B cell (primary cell): ENCODE results near the gene SYNJ1. TPM values are rescaled to one million over a fixed set of nuclear protein-coding genes. Genes with fewer than 3 reads are reported as not detected.

Experiments used
- ATAC-seq: fragments of 200-7000 bp; cut with Tn5 transposase; one replicate; pipeline ENCODE4 v1.10.0; 2021; ENCODE audit warnings: low read depth, mild to moderate bottlenecking, moderate number of reproducible peaks, moderate library complexity
- CTCF ChIA-PET: fragments of 350-600 bp; sonication (Branson Sonifier 250); formaldehyde crosslinking; loops from one replicate; lab custom pipeline; 2021; ENCODE audit warnings: antibody characterized with exemption, inconsistent platforms; lab: Charles Lee
- POLR2A ChIA-PET: fragments of 350-600 bp; sonication (Branson Sonifier 250); formaldehyde crosslinking; loops from one replicate; lab custom pipeline; 2021; ENCODE audit warnings: antibody characterized with exemption; lab: Charles Lee
- DNase-seq: peaks from one replicate; pipeline ENCODE4 v3.0.0; 2013
- H2AFZ ChIP-seq: 2 replicates; pipeline ENCODE4 v1.6.1; 2012; ENCODE audit warnings: mild to moderate bottlenecking, low read depth, low read length; ENCODE audit not compliant: insufficient read depth, poor library complexity, severe bottlenecking
- H3K27ac ChIP-seq, 2 donors: 1 replicate in 1 of 2; 2 replicates in 1 of 2; pipeline ENCODE4 v1.5.1; 2012 to 2013; ENCODE audit warnings: low read length in 2 of 2, mild to moderate bottlenecking in 2 of 2, moderate library complexity in 1 of 2
- H3K27me3 ChIP-seq, 4 experiments: fragments of 200-600 bp in 1 of 4; sonication (generic) in 1 of 4; replicated peaks in 1 of 4; 1 replicate in 2 of 4; 2 replicates in 2 of 4; pipeline versions ENCODE4 v1.6.1 to v1.7.0; 2013 to 2016; ENCODE audit warnings: low read length in 3 of 4, mild to moderate bottlenecking in 2 of 4, mixed read lengths in 1 of 4, moderate library complexity in 1 of 4; ENCODE audit not compliant: insufficient read depth in 4 of 4, control insufficient read depth in 3 of 4; ENCODE audit errors: control extremely low read depth in 1 of 4
- H3K36me3 ChIP-seq, 2 experiments: replicated peaks in 1 of 2; 1 replicate in 1 of 2; 2 replicates in 1 of 2; pipeline versions ENCODE4 v1.6.1 to v1.7.1; 2013; ENCODE audit warnings: low read length in 1 of 2; ENCODE audit not compliant: insufficient read depth in 2 of 2, control insufficient read depth in 1 of 2; ENCODE audit errors: control extremely low read depth in 1 of 2, extremely low read depth in 1 of 2
- H3K4me1 ChIP-seq, 2 donors: fragments of 200-600 bp in 1 of 2; sonication (generic) in 1 of 2; 1 replicate in 1 of 2; 2 replicates in 1 of 2; pipeline versions ENCODE4 v1.5.1 to v1.6.1; 2013 to 2017; ENCODE audit warnings: low read length in 2 of 2; ENCODE audit not compliant: control insufficient read depth in 2 of 2, insufficient read depth in 2 of 2
- H3K4me2 ChIP-seq: replicated peaks from 2 replicates; pipeline ENCODE3; 2012; ENCODE audit warnings: mild to moderate bottlenecking, low read depth, low read length; ENCODE audit not compliant: poor library complexity, severe bottlenecking
- H3K4me3 ChIP-seq, 5 experiments: fragments of 200-600 bp in 1 of 5; sonication (generic) in 1 of 5; 1 replicate in 3 of 5; 2 replicates in 2 of 5; pipeline versions ENCODE4 v1.5.1 to v1.7.0; 2011 to 2016; ENCODE audit warnings: low read length in 4 of 5, mild to moderate bottlenecking in 4 of 5, low read depth in 2 of 5, control low read depth in 1 of 5, moderate library complexity in 1 of 5; ENCODE audit not compliant: insufficient read depth in 1 of 5; ENCODE audit errors: control extremely low read depth in 1 of 5, extremely low read depth in 1 of 5
- H3K79me2 ChIP-seq: fragments of 200-600 bp; sonication (generic); one replicate; pipeline ENCODE4 v1.6.0; 2016; ENCODE audit warnings: low read length; ENCODE audit not compliant: control insufficient read depth, insufficient read depth
- H3K9ac ChIP-seq: fragments of 200-600 bp; sonication (generic); 2 replicates; pipeline ENCODE4 v1.6.1; 2017; ENCODE audit warnings: mild to moderate bottlenecking, low read length, moderate library complexity
- H3K9me3 ChIP-seq, 3 donors: one replicate each; pipeline versions ENCODE4 v1.6.1 to v1.7.1; 2013; ENCODE audit warnings: low read length in 2 of 3; ENCODE audit not compliant: control insufficient read depth in 2 of 3, insufficient read depth in 1 of 3; ENCODE audit errors: control extremely low read depth in 1 of 3
- H4K20me1 ChIP-seq: 2 replicates; pipeline ENCODE4 v1.6.0; 2012; ENCODE audit warnings: mild to moderate bottlenecking, low read length; ENCODE audit not compliant: insufficient read depth, control insufficient read depth, poor library complexity, severe bottlenecking
- H3K27ac Mint-ChIP-seq: one replicate; pipeline ENCODE4 v1.8.0; 2021; ENCODE audit warnings: mixed read lengths
- H3K27me3 Mint-ChIP-seq: one replicate; pipeline ENCODE4 v1.8.0; 2021; ENCODE audit warnings: mixed read lengths
- H3K4me1 Mint-ChIP-seq: one replicate; pipeline ENCODE4 v1.8.0; 2021; ENCODE audit warnings: mixed read lengths
- H3K4me3 Mint-ChIP-seq: one replicate; pipeline ENCODE4 v1.8.0; 2021; ENCODE audit warnings: mixed read lengths
- H3K9me3 Mint-ChIP-seq: one replicate; pipeline ENCODE4 v1.8.0; 2022; ENCODE audit warnings: mixed read lengths; ENCODE audit not compliant: insufficient read depth
- EZH2 ChIP-seq: IDR thresholded peaks from 2 replicates; pipeline ENCODE4 v1.6.1; 2012; ENCODE audit warnings: borderline replicate concordance, low read depth, mild to moderate bottlenecking, moderate library complexity, low read length; ENCODE audit not compliant: insufficient read depth, poor library complexity, severe bottlenecking
- WGBS: methylation state at CpG from one replicate; pipeline ENCODE4 v1.1.5; 2013; ENCODE audit warnings: missing lambda C conversion rate; ENCODE audit not compliant: insufficient coverage; 5-methylcytosine and 5-hydroxymethylcytosine counted together
- intact Hi-C: fragments of 100-400 bp; cut with micrococcal nuclease; formaldehyde crosslinking; loops from one replicate; pipeline ENCODE4 v1.10.0; 2022
- polyA plus RNA-seq: library from polyadenylated mRNA; depleted of rRNA; stranded (reverse); fragments of >200 nt; gene quantifications from 2 replicates; pipeline ENCODE4 v1.2.3, GENCODE V29; 2012
- total RNA-seq, 2 donors: library from RNA; stranded (reverse); fragments of 120-200 nt in 1 of 2; gene quantifications; 1 replicate in 1 of 2; 2 replicates in 1 of 2; pipeline versions ENCODE4 v1.2.3 to v1.2.4, GENCODE V29; 2013 to 2022
- TF ChIP-seq, protein P1 (sequence below): fragments of 200-600 bp; IDR thresholded peaks from one replicate; pipeline ENCODE4 v1.8.0; 2022; ENCODE audit warnings: antibody characterized with exemption, mild to moderate bottlenecking

The SYNJ1 gene
- total and polyA plus RNA-seq, 2 donors (not counting 1 experiment from before 2014, with no cell fraction given), result 2.2 to 9.4 TPM

DNA sequence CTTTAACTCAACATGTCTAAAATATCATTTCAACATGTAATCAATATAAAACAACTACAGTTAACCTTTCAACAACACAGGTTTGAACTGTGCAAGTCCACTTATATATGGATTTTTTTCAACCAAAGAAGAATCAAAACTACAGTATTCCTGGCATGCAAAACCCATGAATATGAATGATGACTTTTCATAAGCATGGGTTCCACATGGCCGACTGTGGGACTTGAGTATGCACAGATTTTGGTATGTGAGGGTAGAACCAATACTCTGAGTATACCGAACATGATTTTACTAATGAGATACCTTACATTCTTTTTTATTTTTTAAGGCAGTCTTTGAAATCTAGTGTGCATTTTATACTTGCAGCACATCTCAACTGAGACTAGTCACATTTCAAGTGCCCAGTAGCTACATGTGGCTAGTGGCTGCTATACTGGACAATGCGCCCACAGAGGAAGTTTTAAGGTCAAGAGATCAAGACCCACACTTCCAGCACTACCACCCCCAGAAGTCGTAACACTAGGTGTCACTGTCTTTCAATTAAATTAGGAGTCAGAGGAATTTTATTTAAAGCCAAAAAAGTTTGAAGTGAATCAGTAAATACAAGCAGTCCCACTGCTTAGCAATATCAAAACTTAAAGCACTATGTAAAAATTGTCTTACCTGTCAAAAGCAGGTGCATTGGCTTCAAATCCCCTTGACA, 40.0 kb downstream of the SYNJ1 start:
- Histone ChIP-seq H3K27me3 (no peaks in the 10 kb centered on the region), H3K9ac (no peak overlapping the region), H3K4me1 (no peaks in the 10 kb centered on the region), H3K4me3 (no peak overlapping the region), H3K9me3 (no peaks in the 10 kb centered on the region), H3K4me2 (no peak overlapping the region), H3K79me2 (no peaks in the 10 kb centered on the region), H3K27ac (no peak overlapping the region), H3K36me3 (peaks cover 0 to 4% of the 10 kb centered on the region in 2 experiments), H2AFZ (no peak overlapping the region), H4K20me1 (no peaks in the 10 kb centered on the region)
- no peak for TF ChIP-seq EZH2
- TF ChIP-seq, protein P1, sequence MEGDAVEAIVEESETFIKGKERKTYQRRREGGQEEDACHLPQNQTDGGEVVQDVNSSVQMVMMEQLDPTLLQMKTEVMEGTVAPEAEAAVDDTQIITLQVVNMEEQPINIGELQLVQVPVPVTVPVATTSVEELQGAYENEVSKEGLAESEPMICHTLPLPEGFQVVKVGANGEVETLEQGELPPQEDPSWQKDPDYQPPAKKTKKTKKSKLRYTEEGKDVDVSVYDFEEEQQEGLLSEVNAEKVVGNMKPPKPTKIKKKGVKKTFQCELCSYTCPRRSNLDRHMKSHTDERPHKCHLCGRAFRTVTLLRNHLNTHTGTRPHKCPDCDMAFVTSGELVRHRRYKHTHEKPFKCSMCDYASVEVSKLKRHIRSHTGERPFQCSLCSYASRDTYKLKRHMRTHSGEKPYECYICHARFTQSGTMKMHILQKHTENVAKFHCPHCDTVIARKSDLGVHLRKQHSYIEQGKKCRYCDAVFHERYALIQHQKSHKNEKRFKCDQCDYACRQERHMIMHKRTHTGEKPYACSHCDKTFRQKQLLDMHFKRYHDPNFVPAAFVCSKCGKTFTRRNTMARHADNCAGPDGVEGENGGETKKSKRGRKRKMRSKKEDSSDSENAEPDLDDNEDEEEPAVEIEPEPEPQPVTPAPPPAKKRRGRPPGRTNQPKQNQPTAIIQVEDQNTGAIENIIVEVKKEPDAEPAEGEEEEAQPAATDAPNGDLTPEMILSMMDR, result peak; percentile 30
- intact Hi-C loops, result loop anchor here (1.0 kb wide), 1 partner anchor 139 kb away; no protein-coding TSS in a partner anchor
- ChIA-PET POLR2A (no interaction called here), CTCF (interaction anchor here (0.7 to 1.7 kb wide), 4 partner anchors 56 to 139 kb away, joined by 3 to 6 read pairs (median 3); no protein-coding TSS in a partner anchor)
- Mint-ChIP-seq H3K4me1 (no peaks in the 10 kb centered on the region), H3K4me3 (no peak overlapping the region), H3K9me3 (no peaks in the 10 kb centered on the region), H3K27ac (no peak overlapping the region), H3K27me3 (no peaks in the 10 kb centered on the region)
- ATAC-seq (no peak), DNase-seq (peak; percentile 17)
- WGBS, result no CpG with 5 or more reads among the region's 4 CpGs
